ENCODE data around the gene LOXL1.

DNA sequence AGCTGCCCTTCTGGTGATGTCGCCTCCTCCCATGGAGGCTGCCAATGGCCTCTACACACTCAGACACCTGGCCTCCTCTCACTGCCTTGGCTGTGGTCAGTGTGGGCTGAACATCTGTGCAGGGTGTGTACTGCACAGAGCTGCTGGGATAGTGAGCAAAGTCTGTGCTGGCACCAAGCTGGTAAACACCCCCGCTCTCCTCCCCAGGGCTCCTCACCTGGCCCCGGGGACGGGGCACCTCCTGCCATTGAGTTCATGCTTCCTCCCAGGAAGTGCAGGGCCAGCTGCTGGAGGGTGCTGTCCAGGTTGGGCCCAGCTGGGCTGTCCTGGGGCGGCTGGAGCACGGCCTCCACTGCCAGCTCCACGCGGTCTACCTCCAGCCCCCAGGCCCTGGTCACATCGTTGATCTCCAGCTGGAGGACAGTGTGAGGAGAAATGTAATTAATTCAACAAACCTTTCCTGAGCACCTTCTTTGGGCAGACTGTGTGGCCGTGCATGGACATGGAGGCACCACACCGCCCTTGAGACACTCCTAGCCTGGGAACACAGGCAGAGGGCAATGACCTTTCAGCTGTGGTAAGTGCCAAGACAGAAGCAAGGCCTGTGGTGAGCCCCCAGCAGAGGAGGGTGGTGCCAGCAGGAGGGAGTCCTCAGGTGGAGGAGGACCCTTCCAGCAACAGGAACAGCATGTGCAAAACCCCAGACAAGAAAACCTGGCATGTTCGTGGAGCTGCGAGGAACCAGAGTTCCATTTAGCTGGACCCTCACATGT is 59.0 kb downstream of the LOXL1 start:
- TF ChIP-seq, protein P1, sequence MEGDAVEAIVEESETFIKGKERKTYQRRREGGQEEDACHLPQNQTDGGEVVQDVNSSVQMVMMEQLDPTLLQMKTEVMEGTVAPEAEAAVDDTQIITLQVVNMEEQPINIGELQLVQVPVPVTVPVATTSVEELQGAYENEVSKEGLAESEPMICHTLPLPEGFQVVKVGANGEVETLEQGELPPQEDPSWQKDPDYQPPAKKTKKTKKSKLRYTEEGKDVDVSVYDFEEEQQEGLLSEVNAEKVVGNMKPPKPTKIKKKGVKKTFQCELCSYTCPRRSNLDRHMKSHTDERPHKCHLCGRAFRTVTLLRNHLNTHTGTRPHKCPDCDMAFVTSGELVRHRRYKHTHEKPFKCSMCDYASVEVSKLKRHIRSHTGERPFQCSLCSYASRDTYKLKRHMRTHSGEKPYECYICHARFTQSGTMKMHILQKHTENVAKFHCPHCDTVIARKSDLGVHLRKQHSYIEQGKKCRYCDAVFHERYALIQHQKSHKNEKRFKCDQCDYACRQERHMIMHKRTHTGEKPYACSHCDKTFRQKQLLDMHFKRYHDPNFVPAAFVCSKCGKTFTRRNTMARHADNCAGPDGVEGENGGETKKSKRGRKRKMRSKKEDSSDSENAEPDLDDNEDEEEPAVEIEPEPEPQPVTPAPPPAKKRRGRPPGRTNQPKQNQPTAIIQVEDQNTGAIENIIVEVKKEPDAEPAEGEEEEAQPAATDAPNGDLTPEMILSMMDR (IDR thresholded peaks at IDR 0.05), result no peak
- no peak for TF ChIP-seq POLR2A (IDR thresholded peaks at IDR 0.05)

Data from suprapubic skin (tissue), 3 donors.